ENCODE data around the gene KIRREL2. TPM values are rescaled to one million over a fixed set of nuclear protein-coding genes. Genes with fewer than 3 reads are reported as not detected.

Gene KIRREL2
- total and polyA plus RNA-seq, 5 experiments from 2014 or later: 0.16 to 0.99 (median 0.77) TPM

Other genes with a start within 250 kb of the KIRREL2 start
- gene HAUS5, start 244.2 kb upstream of the KIRREL2 start, total RNA-seq: 10 to 100 TPM; 27.1 to 29.8 TPM
- 1 to 10 TPM; 6.6 to 7.7 (median 7.2) TPM for gene HAUS5, start 244.2 kb upstream of the KIRREL2 start, polyA plus RNA-seq
- gene RBM42, start 227.9 kb upstream of the KIRREL2 start, total RNA-seq: 10 to 100 TPM; 55.5 to 56.2 TPM
- 10 to 100 TPM; 54.1 to 59.7 (median 58.0) TPM for gene RBM42, start 227.9 kb upstream of the KIRREL2 start, polyA plus RNA-seq
- gene ETV2, start 215.2 kb upstream of the KIRREL2 start, total RNA-seq: 1 to 10 TPM in 1 of 2 experiments, under 1 TPM in 1; 0.55 to 1.0 TPM
- gene ETV2, start 215.2 kb upstream of the KIRREL2 start, polyA plus RNA-seq: under 1 TPM in 2 of 3 donors, not detected in 1; 0.27 to 0.47 TPM
- gene COX6B1, start 208.6 kb upstream of the KIRREL2 start, total RNA-seq: 100 to 1,000 TPM; 197 to 212 TPM
- 100 to 1,000 TPM; 824 to 920 (median 852) TPM for gene COX6B1, start 208.6 kb upstream of the KIRREL2 start, polyA plus RNA-seq
- not detected for gene UPK1A, start 190.4 kb upstream of the KIRREL2 start, total RNA-seq
- not detected for gene UPK1A, start 190.4 kb upstream of the KIRREL2 start, polyA plus RNA-seq
- gene ZBTB32, start 152.4 kb upstream of the KIRREL2 start, total RNA-seq: under 1 TPM; 0.21 to 0.36 TPM
- under 1 TPM; 0.15 to 0.68 (median 0.43) TPM for gene ZBTB32, start 152.4 kb upstream of the KIRREL2 start, polyA plus RNA-seq
- gene KMT2B, start 138.9 kb upstream of the KIRREL2 start, total RNA-seq: 10 to 100 TPM; 73.9 to 79.2 TPM
- gene KMT2B, start 138.9 kb upstream of the KIRREL2 start, polyA plus RNA-seq: 1 to 10 TPM in 1 of 3 donors, under 1 TPM in 2; 0.60 to 2.8 (median 0.83) TPM
- 10 to 100 TPM; 79.8 to 82.5 TPM for gene IGFLR1, start 114.5 kb upstream of the KIRREL2 start, total RNA-seq
- 10 to 100 TPM; 70.2 to 92.7 (median 92.6) TPM for gene IGFLR1, start 114.5 kb upstream of the KIRREL2 start, polyA plus RNA-seq
- 10 to 100 TPM; 52.7 to 53.1 TPM for gene U2AF1L4, start 111.5 kb upstream of the KIRREL2 start, total RNA-seq
- 10 to 100 TPM; 43.1 to 93.1 (median 76.6) TPM for gene U2AF1L4, start 111.5 kb upstream of the KIRREL2 start, polyA plus RNA-seq
- 10 to 100 TPM; 23.0 to 26.2 TPM for gene PSENEN, start 111.3 kb upstream of the KIRREL2 start, total RNA-seq
- gene PSENEN, start 111.3 kb upstream of the KIRREL2 start, polyA plus RNA-seq: 10 to 100 TPM; 68.7 to 76.5 (median 71.2) TPM
- gene LIN37, start 108.3 kb upstream of the KIRREL2 start, total RNA-seq: 10 to 100 TPM; 14.0 to 16.6 TPM
- 10 to 100 TPM in 1 of 3 donors, 1 to 10 TPM in 2; 5.4 to 15.5 (median 8.1) TPM for gene LIN37, start 108.3 kb upstream of the KIRREL2 start, polyA plus RNA-seq
- not detected for gene HSPB6, start 99.9 kb upstream of the KIRREL2 start, total RNA-seq
- not detected for gene HSPB6, start 99.9 kb upstream of the KIRREL2 start, polyA plus RNA-seq
- gene PROSER3, start 98.7 kb upstream of the KIRREL2 start, total RNA-seq: 10 to 100 TPM; 42.0 to 43.5 TPM
- gene PROSER3, start 98.7 kb upstream of the KIRREL2 start, polyA plus RNA-seq: 1 to 10 TPM; 3.4 to 7.4 (median 5.8) TPM
- gene ARHGAP33, start 81.3 kb upstream of the KIRREL2 start, total RNA-seq: 10 to 100 TPM in 1 of 2 experiments, 1 to 10 TPM in 1; 8.7 to 11.1 TPM
- gene ARHGAP33, start 81.3 kb upstream of the KIRREL2 start, polyA plus RNA-seq: under 1 TPM in 1 of 3 donors, not detected in 2; 0.13 TPM
- gene PRODH2, start 44.1 kb upstream of the KIRREL2 start, total RNA-seq: not detected
- gene PRODH2, start 44.1 kb upstream of the KIRREL2 start, polyA plus RNA-seq: not detected
- under 1 TPM in 1 of 2 experiments, not detected in 1; 0.27 TPM for gene NPHS1, start 4.4 kb upstream of the KIRREL2 start, total RNA-seq
- under 1 TPM in 1 of 3 donors, not detected in 2; 0.50 TPM for gene NPHS1, start 4.4 kb upstream of the KIRREL2 start, polyA plus RNA-seq
- gene APLP1, start 11.7 kb downstream of the KIRREL2 start, total RNA-seq: not detected
- not detected for gene APLP1, start 11.7 kb downstream of the KIRREL2 start, polyA plus RNA-seq
- gene NFKBID, start 43.6 kb downstream of the KIRREL2 start, total RNA-seq: 10 to 100 TPM; 42.7 to 48.7 TPM
- 1 to 10 TPM; 1.2 to 2.8 (median 2.5) TPM for gene NFKBID, start 43.6 kb downstream of the KIRREL2 start, polyA plus RNA-seq
- gene HCST, start 45.6 kb downstream of the KIRREL2 start, total RNA-seq: 10 to 100 TPM; 85.7 to 87.7 TPM
- gene HCST, start 45.6 kb downstream of the KIRREL2 start, polyA plus RNA-seq: 1,000 to 10,000 TPM; 1,254 to 1,751 (median 1,469) TPM
- gene TYROBP, start 51.4 kb downstream of the KIRREL2 start, total RNA-seq: 1 to 10 TPM; 3.1 to 5.8 TPM
- 10 to 100 TPM in 1 of 3 donors, 1 to 10 TPM in 2; 4.4 to 72.6 (median 5.6) TPM for gene TYROBP, start 51.4 kb downstream of the KIRREL2 start, polyA plus RNA-seq
- 10 to 100 TPM; 11.2 to 11.4 TPM for gene LRFN3, start 79.5 kb downstream of the KIRREL2 start, total RNA-seq
- 1 to 10 TPM in 2 of 3 donors, under 1 TPM in 1; 0.62 to 1.4 (median 1.1) TPM for gene LRFN3, start 79.5 kb downstream of the KIRREL2 start, polyA plus RNA-seq
- 10 to 100 TPM; 19.4 to 24.2 TPM for gene SDHAF1, start 138.3 kb downstream of the KIRREL2 start, total RNA-seq
- 10 to 100 TPM; 31.9 to 50.9 (median 34.9) TPM for gene SDHAF1, start 138.3 kb downstream of the KIRREL2 start, polyA plus RNA-seq
- 1 to 10 TPM; 3.5 to 4.7 TPM for gene SYNE4, start 151.9 kb downstream of the KIRREL2 start, total RNA-seq
- under 1 TPM in 1 of 3 donors, not detected in 2; 0.19 TPM for gene SYNE4, start 151.9 kb downstream of the KIRREL2 start, polyA plus RNA-seq
- gene ALKBH6, start 157.3 kb downstream of the KIRREL2 start, total RNA-seq: 10 to 100 TPM; 58.1 to 65.5 TPM
- gene ALKBH6, start 157.3 kb downstream of the KIRREL2 start, polyA plus RNA-seq: 10 to 100 TPM; 18.7 to 25.6 (median 21.9) TPM
- gene CLIP3, start 176.0 kb downstream of the KIRREL2 start, total RNA-seq: 1 to 10 TPM; 1.3 to 1.7 TPM
- gene CLIP3, start 176.0 kb downstream of the KIRREL2 start, polyA plus RNA-seq: 1 to 10 TPM in 2 of 3 donors, not detected in 1; 1.4 to 2.6 TPM
- gene THAP8, start 197.4 kb downstream of the KIRREL2 start, total RNA-seq: 1 to 10 TPM; 3.6 to 4.6 TPM
- 1 to 10 TPM; 2.4 to 7.2 (median 5.3) TPM for gene THAP8, start 197.4 kb downstream of the KIRREL2 start, polyA plus RNA-seq
- 1 to 10 TPM; 2.0 to 2.5 TPM for gene WDR62, start 198.0 kb downstream of the KIRREL2 start, total RNA-seq
- gene WDR62, start 198.0 kb downstream of the KIRREL2 start, polyA plus RNA-seq: under 1 TPM in 2 of 3 donors, not detected in 1; 0.13 to 0.23 TPM

All from naive thymus-derived CD8-positive, alpha-beta T cell (primary cell).